Activated CD8-positive, alpha-beta memory T cell treated with anti-CD3 and anti-CD28 coated beads for 24 hours (primary cell): ENCODE results near the gene PDCD1LG2.
"Not testable (repeated sequence)": the region's sequence is repeated elsewhere in the genome, so short reads cannot be mapped to it uniquely, and the experiment has no call there.

Experiments
- DNase-seq: peaks from one replicate; pipeline ENCODE4 v3.0.0-alpha.2; 2020

The PDCD1LG2 gene

DNA sequence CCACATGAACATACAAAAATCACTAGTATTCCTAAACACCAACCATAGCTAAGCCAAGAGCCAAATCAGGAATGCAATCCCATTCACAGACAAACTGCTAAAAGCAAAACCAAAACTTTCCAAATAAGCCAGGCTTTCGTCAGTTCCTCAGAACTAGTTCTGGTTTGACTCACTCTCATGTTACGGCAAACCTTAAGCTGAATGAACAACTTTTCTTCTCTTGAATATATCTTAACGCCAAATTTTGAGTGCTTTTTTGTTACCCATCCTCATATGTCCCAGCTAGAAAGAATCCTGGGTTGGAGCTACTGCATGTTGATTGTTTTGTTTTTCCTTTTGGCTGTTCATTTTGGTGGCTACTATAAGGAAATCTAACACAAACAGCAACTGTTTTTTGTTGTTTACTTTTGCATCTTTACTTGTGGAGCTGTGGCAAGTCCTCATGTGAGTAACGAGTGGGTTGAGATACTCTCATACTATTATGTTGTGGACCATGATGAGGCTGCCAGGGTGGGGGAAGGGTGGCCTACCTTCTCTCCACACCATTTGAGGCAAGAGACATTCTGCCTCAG lies at the start of gene PDCD1LG2:
PDCD1LG2 (plus strand) TSS at position 172 of the 572 bp plus-strand sequence. CDS start 12,016 bp downstream, outside the sequence.
- DNase-seq: no peak

GRCh38 chr9:5464831-5465330 lies 45.5 kb upstream of the PDCD1LG2 start:
- DNase-seq: not testable (repeated sequence)

DNA sequence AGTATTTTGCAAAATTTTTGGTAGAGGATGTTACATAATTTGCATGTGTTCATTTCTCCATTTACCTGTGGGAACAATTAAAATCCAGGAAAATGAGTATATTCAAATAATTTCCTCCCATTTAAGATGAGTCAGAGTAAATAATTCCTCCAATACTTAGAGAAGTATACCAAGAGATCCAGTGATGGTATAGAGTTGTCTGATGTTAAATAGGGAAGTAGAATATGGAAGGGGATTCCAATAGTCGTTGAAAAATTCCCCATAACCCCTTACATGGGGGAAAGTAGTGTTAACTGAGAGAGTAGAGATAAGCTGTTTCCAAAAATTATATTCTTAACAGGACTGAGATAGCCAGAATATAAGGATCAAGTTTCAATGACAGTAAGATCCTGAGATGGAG lies 44.3 kb upstream of the PDCD1LG2 start:
- no peak for DNase-seq

DNA sequence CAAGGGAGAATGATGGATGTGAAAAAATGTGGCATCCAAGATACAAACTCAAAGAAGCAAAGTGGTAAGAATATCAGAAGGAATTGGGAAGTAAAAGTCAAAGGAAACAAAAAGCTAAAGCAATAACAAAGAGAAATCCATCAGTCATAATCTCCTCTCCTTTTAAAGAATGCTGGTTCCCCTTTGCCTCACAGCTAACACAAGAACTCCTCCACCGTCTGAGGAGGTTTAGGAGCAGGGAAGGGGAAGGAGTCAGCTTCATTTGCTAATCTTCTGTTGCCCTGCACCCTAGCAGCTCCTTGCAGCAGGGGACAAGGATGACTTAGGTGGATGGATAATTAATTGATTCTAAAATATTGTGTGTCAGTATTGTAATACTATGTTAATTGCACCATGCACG lies 43.6 kb upstream of the PDCD1LG2 start:
- DNase-seq: no peak

DNA sequence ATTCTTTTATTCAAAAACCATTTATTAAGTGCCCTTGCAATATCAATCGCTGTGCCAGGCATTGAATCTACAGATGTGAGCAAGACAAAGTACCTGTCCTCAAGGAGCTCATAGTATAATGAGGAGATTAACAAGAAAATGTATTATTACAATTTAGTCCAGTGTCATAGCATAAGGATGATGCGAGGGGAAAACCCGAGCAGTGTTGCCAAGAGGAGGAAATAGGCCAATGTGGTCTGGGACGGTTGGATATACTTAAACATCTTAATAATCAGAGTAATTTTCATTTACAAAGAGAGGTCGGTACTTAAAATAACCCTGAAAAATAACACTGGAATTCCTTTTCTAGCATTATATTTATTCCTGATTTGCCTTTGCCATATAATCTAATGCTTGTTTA lies 41.5 kb upstream of the PDCD1LG2 start:
- DNase-seq: no peak

DNA sequence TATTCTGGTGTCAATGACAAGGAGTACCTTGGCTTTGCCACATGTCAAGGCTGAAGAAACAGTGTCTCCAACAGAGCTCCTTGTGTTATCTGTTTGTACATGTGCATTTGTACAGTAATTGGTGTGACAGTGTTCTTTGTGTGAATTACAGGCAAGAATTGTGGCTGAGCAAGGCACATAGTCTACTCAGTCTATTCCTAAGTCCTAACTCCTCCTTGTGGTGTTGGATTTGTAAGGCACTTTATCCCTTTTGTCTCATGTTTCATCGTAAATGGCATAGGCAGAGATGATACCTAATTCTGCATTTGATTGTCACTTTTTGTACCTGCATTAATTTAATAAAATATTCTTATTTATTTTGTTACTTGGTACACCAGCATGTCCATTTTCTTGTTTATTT lies 40.2 kb upstream of the PDCD1LG2 start:
- DNase-seq: no peak

DNA sequence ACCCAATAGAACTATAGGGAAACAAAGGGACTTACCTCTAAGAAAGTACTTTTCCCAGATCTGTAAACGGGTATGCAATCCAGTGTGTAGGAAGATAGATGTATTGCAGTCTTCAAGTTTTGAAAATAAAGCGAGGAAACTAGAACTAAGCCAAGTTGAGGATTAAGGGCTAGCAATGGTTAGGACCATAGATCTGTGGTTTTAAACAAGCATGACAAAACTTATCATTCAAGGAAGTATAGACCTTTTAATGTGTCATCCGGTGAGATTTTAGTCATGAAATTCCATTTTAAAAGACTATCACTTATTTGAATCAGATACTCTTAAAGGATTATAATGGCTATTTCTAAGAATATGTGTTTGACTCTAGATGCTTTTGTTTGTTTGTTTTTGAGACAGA lies 39.5 kb upstream of the PDCD1LG2 start:
- no peak for DNase-seq

DNA sequence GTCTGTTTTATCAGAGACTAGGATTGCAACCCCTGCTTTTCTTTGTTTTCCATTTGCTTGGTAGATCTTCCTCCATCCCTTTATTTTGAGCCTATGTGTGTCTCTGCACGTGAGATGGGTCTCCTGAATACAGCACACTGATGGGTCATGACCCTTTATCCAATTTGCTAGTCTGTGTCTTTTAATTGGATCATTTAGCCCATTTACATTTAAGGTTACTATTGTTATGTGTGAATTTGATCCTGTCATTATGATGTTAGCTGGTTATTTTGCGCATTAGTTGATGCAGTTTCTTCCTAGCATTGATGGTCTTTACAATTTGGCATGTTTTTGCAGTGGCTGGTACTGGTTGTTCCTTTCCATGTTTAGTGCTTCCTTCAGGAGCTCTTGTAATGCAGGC lies 34.7 kb upstream of the PDCD1LG2 start:
- not testable (repeated sequence) for DNase-seq

GRCh38 chr9:5478206-5478605 lies 32.1 kb upstream of the PDCD1LG2 start:
- no peak for DNase-seq

DNA sequence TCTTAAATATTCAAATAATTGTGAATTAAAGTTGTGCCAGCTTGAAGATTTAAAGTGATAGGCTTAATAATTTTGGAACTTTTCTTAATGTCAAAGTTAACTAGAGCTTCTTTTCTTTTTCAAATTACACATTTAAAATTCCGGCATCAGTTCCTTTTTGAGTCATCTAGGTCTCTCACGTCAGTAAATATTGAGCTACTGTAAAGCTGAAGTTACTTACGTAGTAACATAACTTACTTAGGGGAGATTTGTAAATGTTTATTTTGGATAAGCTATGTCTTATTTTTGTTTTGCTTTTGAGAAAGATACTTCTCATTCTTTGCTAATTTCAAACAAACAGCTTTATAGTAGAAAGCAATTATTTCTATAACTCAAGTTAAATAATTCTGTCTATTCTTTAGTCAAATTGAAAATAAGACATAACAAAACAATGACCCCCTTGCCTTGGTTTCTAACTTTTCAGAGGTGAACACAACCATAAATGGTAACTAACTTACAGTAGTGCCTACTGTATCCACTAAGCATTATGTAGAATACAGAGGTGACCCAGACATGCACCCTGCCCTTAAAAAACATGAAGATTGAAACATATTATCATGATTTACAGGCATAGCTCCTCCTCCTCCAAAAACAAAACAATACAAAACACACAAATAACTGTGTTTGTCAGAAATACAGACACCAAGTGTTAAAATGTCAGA lies 30.2 kb upstream of the PDCD1LG2 start:
- DNase-seq: no peak

- no peak for DNase-seq
Observed at GRCh38 chr9:5480919-5481318, 29.4 kb upstream of the PDCD1LG2 start.

DNA sequence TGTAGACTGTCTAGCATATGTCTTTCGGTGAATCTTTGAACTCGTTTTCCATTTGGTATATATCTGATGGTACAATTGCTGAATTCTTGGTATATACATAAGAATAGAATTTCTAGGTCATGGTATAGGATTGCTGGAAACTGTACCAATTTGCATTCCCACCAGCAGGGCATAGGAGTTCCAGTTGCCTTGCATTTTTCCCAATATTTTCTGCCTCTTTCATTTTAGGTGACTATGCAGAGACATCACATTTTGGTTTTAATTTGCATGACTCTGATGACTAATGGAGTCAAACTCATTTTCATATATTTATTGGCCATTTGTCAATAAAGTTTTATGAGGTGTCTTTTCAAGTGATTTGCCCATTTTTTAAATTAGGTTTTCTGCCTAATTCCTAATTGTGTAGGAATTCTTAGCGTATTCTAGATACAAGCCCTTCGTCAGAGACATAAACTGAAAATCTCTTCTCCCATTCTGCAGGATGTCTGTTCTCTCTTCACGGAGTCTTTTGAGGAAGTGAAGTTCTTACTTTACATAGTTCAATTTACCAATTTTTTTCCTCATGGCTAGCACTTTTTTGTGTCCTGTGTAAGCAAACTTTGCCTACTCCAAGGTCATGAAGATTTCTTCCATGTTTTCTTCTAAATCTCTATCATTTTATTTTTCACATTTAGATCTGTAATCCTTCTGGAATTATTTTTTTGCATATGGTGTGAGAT lies 28.9 kb upstream of the PDCD1LG2 start:
- DNase-seq: no peak

DNA sequence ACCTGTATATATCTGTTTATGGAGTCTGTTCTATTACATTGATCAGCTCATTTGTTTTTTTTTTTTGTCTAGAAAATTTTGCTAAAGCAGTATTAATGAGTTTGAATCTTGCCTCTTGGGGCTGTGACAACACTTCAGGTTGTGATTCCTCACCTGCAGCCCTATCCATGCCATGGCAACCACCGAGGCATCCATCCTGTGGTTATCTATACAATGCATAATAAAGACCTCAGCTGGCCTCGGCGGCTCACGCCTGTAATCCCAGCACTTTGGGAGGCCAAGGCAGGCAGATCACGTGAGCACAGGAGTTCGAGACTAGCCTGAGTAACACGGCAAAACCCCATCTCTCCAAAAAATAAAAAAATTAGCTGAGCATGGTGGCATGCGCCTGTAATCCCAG lies 28.1 kb upstream of the PDCD1LG2 start:
- no peak for DNase-seq

DNA sequence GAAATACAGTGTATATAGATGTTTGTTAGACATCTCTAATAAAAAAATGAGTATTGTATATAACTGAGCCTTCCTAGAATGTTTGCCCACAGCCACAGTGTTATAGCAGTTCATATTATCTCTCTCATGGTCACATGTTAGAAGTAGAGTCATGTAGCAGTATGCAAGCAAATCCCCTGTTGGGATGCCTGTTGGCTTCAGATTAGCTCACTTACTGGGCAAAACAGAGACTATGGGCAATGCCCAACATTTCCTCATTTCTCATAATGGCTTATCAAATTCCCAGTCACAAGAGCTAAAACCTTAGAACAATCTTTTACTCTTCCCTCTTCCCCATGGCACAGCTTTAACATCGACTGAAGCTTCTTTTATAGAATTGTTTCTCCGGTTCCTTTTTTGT lies 27.0 kb upstream of the PDCD1LG2 start:
- DNase-seq: no peak

DNA sequence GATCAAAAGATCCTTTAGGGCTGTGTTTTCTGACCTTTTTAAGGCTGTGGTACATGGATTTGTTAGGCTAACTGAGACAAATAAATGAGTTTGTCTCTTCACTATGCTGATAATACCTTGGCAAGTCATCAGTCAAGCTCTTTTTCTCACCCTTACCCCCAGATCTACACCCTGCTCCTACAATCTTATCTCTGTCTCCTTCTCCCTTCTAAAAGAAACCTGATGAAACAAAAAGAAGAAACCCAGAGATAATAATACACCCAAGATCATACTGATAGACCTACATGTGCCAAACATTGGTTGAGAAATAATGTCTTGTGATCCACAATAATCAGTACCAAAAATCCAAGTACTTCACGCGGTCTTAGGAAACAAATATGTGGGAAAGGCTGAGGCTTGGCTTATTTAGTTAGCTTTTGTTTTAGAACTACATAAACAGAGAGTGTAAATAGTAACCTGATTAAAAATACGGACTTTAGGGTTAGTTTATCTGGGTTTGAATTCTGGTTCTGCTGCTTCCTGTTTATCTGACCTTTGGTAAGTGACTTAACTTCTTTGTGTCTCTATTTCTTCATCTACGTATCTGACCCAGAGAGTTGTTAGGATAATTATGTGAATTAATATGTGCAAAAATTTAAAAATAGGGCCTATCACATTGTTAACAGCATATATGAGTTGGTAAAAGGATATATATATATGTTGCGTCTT lies 24.8 kb upstream of the PDCD1LG2 start:
- DNase-seq: no peak

- DNase-seq: no peak
Observed at GRCh38 chr9:5486988-5487387, 23.3 kb upstream of the PDCD1LG2 start.

GRCh38 chr9:5488221-5489008 lies 21.9 kb upstream of the PDCD1LG2 start:
- no peak for DNase-seq

GRCh38 chr9:5489630-5490490 lies 20.5 kb upstream of the PDCD1LG2 start:
- DNase-seq: no peak

GRCh38 chr9:5492965-5493678 lies 17.2 kb upstream of the PDCD1LG2 start:
- peak; percentile 64 for DNase-seq

DNA sequence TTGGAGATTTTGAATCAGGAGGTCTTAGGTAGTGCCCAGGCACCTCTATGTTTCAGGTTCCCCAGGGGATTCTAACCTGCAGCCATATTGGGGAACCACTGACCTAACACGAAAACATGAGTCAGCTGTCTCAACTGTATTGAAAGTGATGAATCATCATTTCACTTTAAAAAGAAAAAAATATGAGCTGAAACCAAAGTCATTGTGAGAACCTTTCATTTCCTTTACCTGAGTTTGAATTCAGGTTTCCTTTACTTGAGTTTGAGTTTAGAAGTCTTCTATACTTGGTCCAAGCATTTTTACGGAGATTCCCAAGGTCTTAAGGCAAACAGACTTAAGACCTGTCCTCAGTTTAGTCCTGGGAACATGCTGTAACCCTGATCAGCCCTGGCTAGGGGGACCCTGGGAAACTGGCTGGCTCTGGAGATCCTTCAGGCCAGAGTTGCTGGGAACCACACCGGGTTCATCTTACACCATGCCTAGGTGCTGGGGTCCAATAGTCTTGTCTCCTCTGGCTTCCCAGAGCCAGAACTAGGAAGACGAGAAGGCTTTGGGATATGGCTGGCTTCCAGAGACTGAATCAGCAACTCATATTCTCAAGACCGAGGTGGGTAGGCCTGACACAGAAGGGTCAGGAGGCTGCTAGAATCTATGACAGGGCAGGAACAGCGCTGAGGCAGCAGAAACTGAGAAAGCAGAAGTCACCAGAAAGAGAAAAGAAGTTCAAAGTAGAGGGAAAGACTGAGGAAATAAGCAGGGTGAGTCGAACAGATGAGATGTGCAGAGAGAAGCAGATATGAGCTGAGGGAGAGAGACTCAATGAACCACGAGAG lies 16.4 kb upstream of the PDCD1LG2 start:
- peak; percentile 61 for DNase-seq
